K562 (cell line): ENCODE results near the gene CCR7. TPM values are rescaled to one million over a fixed set of nuclear protein-coding genes. Genes with fewer than 3 reads are reported as not detected.
A peak's percentile ranks its signal among the peaks of the same experiment; 100 is the strongest.

ENCODE experiments used
- ATAC-seq: fragments of 200-7000 bp; cut with Tn5 transposase; 3 replicates; pipeline ENCODE4 v1.9.1; 2020; ENCODE audit warnings: moderate library complexity
- BruUV-seq: library from RNA; stranded (reverse); fragments of 400-500 nt; replicated peaks from 2 replicates; lab custom pipeline; 2021; lab: Mats Ljungman, UMichigan
- CTCF ChIA-PET: fragments of 300-600 bp; formaldehyde crosslinking; extraction: SDS; loops from one replicate; lab custom pipeline; 2021; ENCODE audit warnings: low intra/inter-chr PET ratio; lab: Yijun Ruan, JAX
- POLR2A ChIA-PET: fragments of 300-600, 350-650 bp; sonication (Branson Sonifier 250); formaldehyde crosslinking; extraction: SDS; loops from one replicate; lab custom pipeline; 2021; ENCODE audit warnings: antibody characterized with exemption, inconsistent platforms; lab: Yijun Ruan, JAX
- DNase-seq, 4 experiments: peaks; one replicate each; pipeline versions ENCODE4 v3.0.0 to v3.0.0-alpha.2; 2011 to 2018; ENCODE audit warnings: low spot score in 3 of 4, mixed read lengths in 3 of 4; ENCODE audit errors: extremely low read depth in 1 of 4
- FAIRE-seq: peaks from 2 replicates; lab custom pipeline; 2011; peaks lifted over from hg19 to GRCh38; lab: Jason Lieb, UNC
- H2AFZ ChIP-seq: 2 replicates; pipeline ENCODE4 v1.6.0; 2011; ENCODE audit warnings: low read depth, low read length, control low read depth, inconsistent platforms
- H3K27ac ChIP-seq: fragments of 200-600 bp; 3 replicates; pipeline ENCODE4 v1.8.0; 2011; ENCODE audit warnings: low read depth, mild to moderate bottlenecking, control low read depth, inconsistent platforms, low read length, moderate library complexity, mixed read lengths; ENCODE audit errors: extremely low read depth
- H3K27me3 ChIP-seq, 2 experiments: fragments of 300-600 bp in 1 of 2; 2 replicates in 1 of 2; 3 replicates in 1 of 2; pipeline versions ENCODE4 v1.6.0 to v1.8.0; 2011; ENCODE audit warnings: inconsistent platforms in 2 of 2, low read length in 2 of 2, mild to moderate bottlenecking in 1 of 2, mixed read lengths in 1 of 2, moderate library complexity in 1 of 2; ENCODE audit not compliant: control insufficient read depth in 2 of 2, insufficient read depth in 2 of 2
- H3K36me3 ChIP-seq: fragments of 300-600 bp; 3 replicates; pipeline ENCODE4 v1.8.0; 2011; ENCODE audit warnings: mild to moderate bottlenecking, low read length, inconsistent platforms; ENCODE audit not compliant: control insufficient read depth, insufficient read depth
- H3K4me1 ChIP-seq, 2 experiments: fragments of 200-600 bp in 1 of 2; replicated peaks in 1 of 2; 2 replicates in 1 of 2; 3 replicates in 1 of 2; pipeline versions ENCODE4 v1.5.1 to v1.8.0; 2011; ENCODE audit warnings: inconsistent platforms in 2 of 2, low read length in 2 of 2, mild to moderate bottlenecking in 1 of 2, mixed read lengths in 1 of 2, moderate library complexity in 1 of 2; ENCODE audit not compliant: control insufficient read depth in 2 of 2, insufficient read depth in 2 of 2
- H3K4me2 ChIP-seq: 2 replicates; pipeline ENCODE4 v1.6.1; 2011; ENCODE audit warnings: low read length, control low read depth, inconsistent platforms, mixed read lengths; ENCODE audit not compliant: insufficient read depth
- H3K4me3 ChIP-seq: fragments of 200-600 bp; sonication (generic), shearing (Covaris generic); 2 replicates; pipeline ENCODE4 v1.5.1; 2016; ENCODE audit warnings: control low read depth, inconsistent platforms
- H3K79me2 ChIP-seq: fragments of 200-600 bp; 3 replicates; pipeline ENCODE4 v1.8.0; 2011; ENCODE audit warnings: low read length, inconsistent platforms; ENCODE audit not compliant: control insufficient read depth, insufficient read depth
- H3K9ac ChIP-seq, 2 experiments: 2 replicates each; pipeline versions ENCODE4 v1.6.0 to v1.6.1; 2011; ENCODE audit warnings: low read depth in 2 of 2, low read length in 2 of 2, control low read depth in 1 of 2, inconsistent platforms in 1 of 2, mild to moderate bottlenecking in 1 of 2, mixed read lengths in 1 of 2; ENCODE audit not compliant: insufficient read depth in 1 of 2
- H3K9me1 ChIP-seq: one replicate; pipeline ENCODE4 v1.6.0; 2011; ENCODE audit warnings: inconsistent platforms, mild to moderate bottlenecking, low read length, moderate library complexity; ENCODE audit not compliant: control insufficient read depth, insufficient read depth
- H3K9me3 ChIP-seq: replicated peaks from 2 replicates; pipeline ENCODE4 v1.5.1; 2011; ENCODE audit warnings: low read depth, low read length, inconsistent platforms; ENCODE audit not compliant: control insufficient read depth, insufficient read depth
- H4K20me1 ChIP-seq: replicated peaks from 2 replicates; pipeline ENCODE4 v1.6.1; 2011; ENCODE audit warnings: low read length, inconsistent platforms, mixed read lengths; ENCODE audit not compliant: control insufficient read depth, insufficient read depth
- CEBPB ChIP-seq: fragments of 450-650 bp; IDR thresholded peaks from 2 replicates; pipeline ENCODE4 v1.6.1; 2016; ENCODE audit warnings: missing genetic modification characterization, missing compliant biosample characterization
- CEBPG ChIP-seq, 3 experiments: fragments of 200-800 bp in 1 of 3; sonication (Bioruptor generic) in 1 of 3; sonication (generic) in 1 of 3; formaldehyde crosslinking in 1 of 3; IDR thresholded peaks in 2 of 3; conservative IDR thresholded peaks in 1 of 3; 2 replicates each; pipeline versions ENCODE4 v1.6.1 to v1.8.0; 2016 to 2022; ENCODE audit warnings: missing compliant biosample characterization in 2 of 3, missing genetic modification characterization in 2 of 3, mild to moderate bottlenecking in 1 of 3, missing genetic modification reagents in 1 of 3
- CXXC5 ChIP-seq: fragments of 250-450 bp; sonication (Bioruptor Pico); IDR thresholded peaks from 2 replicates; pipeline ENCODE4 v1.8.0; 2022; ENCODE audit warnings: inconsistent platforms, mild to moderate bottlenecking, moderate library complexity
- DACH1 ChIP-seq: fragments of 450-650 bp; IDR thresholded peaks from 2 replicates; pipeline ENCODE4 v1.6.1; 2018; ENCODE audit not compliant: partially characterized antibody
- DNMT1 ChIP-seq: fragments of 450-650 bp; IDR thresholded peaks from 2 replicates; pipeline ENCODE4 v1.6.1; 2016; ENCODE audit warnings: antibody characterized with exemption, mild to moderate bottlenecking
- ETV1 ChIP-seq: fragments of 450-650 bp; conservative IDR thresholded peaks from 2 replicates; pipeline ENCODE4 v1.6.1; 2016; ENCODE audit warnings: missing genetic modification characterization, control low read depth, low read depth, missing compliant biosample characterization
- FOXA3 ChIP-seq, 2 experiments: fragments of 450-650 bp in 1 of 2; sonication (generic) in 1 of 2; formaldehyde crosslinking; IDR thresholded peaks in 1 of 2; conservative IDR thresholded peaks in 1 of 2; 2 replicates each; pipeline versions ENCODE4 v1.4.0 to v1.8.0; 2020 to 2022; ENCODE audit warnings: mild to moderate bottlenecking in 2 of 2, missing genetic modification reagents in 1 of 2
- JUND ChIP-seq, 2 experiments: IDR thresholded peaks; 2 replicates in 1 of 2; 3 replicates in 1 of 2; pipeline ENCODE4 v1.6.1; 2011; ENCODE audit warnings: borderline replicate concordance in 2 of 2, low read depth in 2 of 2, low read length in 2 of 2, improper control_type of control experiment in 1 of 2, missing biosample characterization in 1 of 2, missing genetic modification characterization in 1 of 2, missing genetic modification reagents in 1 of 2
- L3MBTL2 ChIP-seq: fragments of 450-650 bp; IDR thresholded peaks from 2 replicates; pipeline ENCODE4 v1.6.1; 2016; ENCODE audit warnings: mild to moderate bottlenecking, moderate library complexity
- NR2F6 ChIP-seq: fragments of 450-650 bp; formaldehyde crosslinking; IDR thresholded peaks from 2 replicates; pipeline ENCODE4 v1.4.0; 2020; ENCODE audit warnings: mild to moderate bottlenecking
- RB1 ChIP-seq: fragments of 450-650 bp; IDR thresholded peaks from 2 replicates; pipeline ENCODE4 v1.6.1; 2017; ENCODE audit warnings: low read depth, mild to moderate bottlenecking
- SMAD1 ChIP-seq: fragments of 150-350 bp; IDR thresholded peaks from 2 replicates; pipeline ENCODE4 v1.6.1; 2014; ENCODE audit warnings: low read length, low read depth; ENCODE audit not compliant: partially characterized antibody
- WHSC1 ChIP-seq: IDR thresholded peaks from one replicate; pipeline ENCODE4 v1.6.1; 2012; ENCODE audit warnings: low read length, control low read depth, inconsistent platforms
- ZKSCAN1 ChIP-seq: fragments of 150-350 bp; IDR thresholded peaks from 2 replicates; pipeline ENCODE4 v1.6.1; 2016; ENCODE audit warnings: low read depth, low read length
- ZNF174 ChIP-seq: fragments of 250-450 bp; sonication (Bioruptor Pico); IDR thresholded peaks from 2 replicates; pipeline ENCODE4 v1.4.0; 2020; ENCODE audit warnings: mild to moderate bottlenecking
- ZNF24 ChIP-seq: fragments of 450-650 bp; IDR thresholded peaks from 2 replicates; pipeline ENCODE4 v1.6.1; 2016
- ZNF408 ChIP-seq: fragments of 250-450 bp; sonication (Bioruptor Pico); IDR thresholded peaks from 2 replicates; pipeline ENCODE4 v1.4.0; 2020; ENCODE audit warnings: low read depth, mild to moderate bottlenecking, moderate library complexity
- ZNF551 ChIP-seq: fragments of 250-450 bp; sonication (Bioruptor Pico); IDR thresholded peaks from 2 replicates; pipeline ENCODE4 v1.5.0; 2021; ENCODE audit warnings: mild to moderate bottlenecking, moderate library complexity
- WGBS: fragments of 100-300 bp; shearing (Covaris generic); methylation state at CpG from one replicate; pipeline ENCODE4 v1.1.6; 2016; ENCODE audit warnings: low coverage, mixed read lengths; ENCODE audit not compliant: insufficient coverage; ENCODE audit errors: missing lambda C conversion rate; 5-methylcytosine and 5-hydroxymethylcytosine counted together
- in situ Hi-C: fragments of 300-500 bp; cut with MboI; formaldehyde crosslinking; loops from 4 replicates; pipeline ENCODE4 v1.15.0; 2018; ENCODE audit warnings: inconsistent platforms, mixed read lengths
- intact Hi-C: fragments of 100-400 bp; cut with micrococcal nuclease; formaldehyde crosslinking; loops from 2 replicates; pipeline ENCODE4 v1.14.2; 2022
- polyA plus RNA-seq, 8 experiments: library from polyadenylated mRNA; depleted of rRNA in 4 of 8; stranded (reverse) in 5 of 8; unstranded in 3 of 8; fragments of >200 nt; fragmentation: Nextera tagmentation in 2 of 8; fragmentation: Illumina TruSeq in 1 of 8; extraction: Ambion mirVana in 2 of 8; extraction: Trizol in 1 of 8; gene quantifications; 2 replicates each; pipeline versions ENCODE4 v1.2.1 to v1.2.3, GENCODE V29; 2011 to 2014; ENCODE audit warnings: inconsistent platforms in 1 of 8, missing spikeins in 1 of 8
- total RNA-seq, 7 experiments: library from RNA; depleted of rRNA in 6 of 7; stranded (reverse); fragments of >200 nt in 6 of 7; fragmentation: Illumina TruSeq in 2 of 7; extraction: Trizol in 2 of 7; gene quantifications; 2 replicates each; pipeline versions ENCODE4 v1.2.1 to v1.2.3, GENCODE V29; 2011 to 2021; ENCODE audit warnings: low replicate concordance in 1 of 7
- TF ChIP-seq, protein P1 (sequence below), 2 experiments: fragments of 450-650 bp in 1 of 2; sonication (generic) in 1 of 2; formaldehyde crosslinking in 1 of 2; IDR thresholded peaks in 1 of 2; conservative IDR thresholded peaks in 1 of 2; 2 replicates each; pipeline versions ENCODE4 v1.6.1 to v1.8.1; 2016 to 2023; ENCODE audit warnings: mild to moderate bottlenecking in 2 of 2, moderate library complexity in 2 of 2, inconsistent platforms in 1 of 2, missing genetic modification reagents in 1 of 2
- TF ChIP-seq, protein P2 (sequence below): fragments of 450-650 bp; formaldehyde crosslinking; IDR thresholded peaks from 2 replicates; pipeline ENCODE4 v1.4.0; 2022; ENCODE audit warnings: mild to moderate bottlenecking, moderate library complexity

Gene CCR7
- total and polyA plus RNA-seq, 9 of the 15 experiments (the other 6 are each of a cell fraction or from before 2014, with no cell fraction given) = 0.14 to 1.4 (median 0.56) TPM

DNA sequence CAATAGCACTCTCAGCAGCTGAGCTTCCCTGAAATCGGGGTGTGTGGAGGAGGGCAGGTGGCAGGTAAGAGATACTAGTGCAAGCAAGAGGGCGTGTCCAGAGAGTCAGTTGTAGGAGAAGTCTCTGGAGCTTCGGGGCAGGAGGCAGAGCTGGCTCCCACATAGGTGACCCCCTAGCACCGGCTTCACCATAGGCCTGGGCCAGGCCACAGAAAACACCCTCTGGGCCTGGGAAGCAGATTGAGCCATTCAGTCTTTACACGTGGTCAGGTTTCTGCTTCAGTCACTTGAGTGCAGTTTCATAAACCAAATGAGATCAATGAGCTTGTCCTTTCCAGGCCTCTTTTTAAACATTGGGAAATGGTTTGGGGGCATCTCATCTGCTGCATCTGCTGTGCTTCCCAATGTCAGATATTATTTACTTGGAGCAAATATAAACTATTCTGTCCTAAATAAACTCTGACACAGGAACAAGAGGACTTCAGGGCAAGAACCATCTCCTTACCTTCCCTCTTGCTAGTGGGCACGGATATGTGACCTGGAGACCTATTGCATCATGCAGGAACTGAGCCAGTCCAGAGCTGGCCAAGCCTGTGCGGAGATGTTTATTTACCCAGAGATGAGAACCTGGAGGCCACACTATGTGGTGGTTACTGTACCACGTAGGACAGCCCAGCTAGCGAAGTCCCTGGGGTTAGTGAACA, 16.1 kb downstream of the CCR7 start:
- no peaks in the 10 kb centered on the region for H3K79me2 ChIP-seq
- no peak overlapping the region for H3K4me2 ChIP-seq
- no peak overlapping the region for H3K4me3 ChIP-seq
- in situ Hi-C loops = no loop called here
- intact Hi-C loops = no loop called here
- 36% methylated on average over 9 of the region's 9 CpGs for WGBS
- no peaks in the 10 kb centered on the region for H3K9me1 ChIP-seq
- peak overlapping the region; percentile 30; the same call in 1 of the 2 replicates for H2AFZ ChIP-seq
- H4K20me1 ChIP-seq = no peaks in the 10 kb centered on the region
- CTCF ChIA-PET = no interaction called here
- no TSS peak for BruUV-seq
- FAIRE-seq (no peak), DNase-seq (no peak), ATAC-seq (peak; percentile 25)
- peak overlapping the region in 1 of 2 experiments; percentile 46; a peak in 2 of 4 replicates for H3K9ac ChIP-seq
- H3K9me3 ChIP-seq = no peaks in the 10 kb centered on the region
- POLR2A ChIA-PET = interaction anchor here (0.7 to 1.1 kb wide), 2 partner anchors 105 to 110 kb away, joined by 4 read pairs; no protein-coding TSS in a partner anchor
- no peaks in the 10 kb centered on the region for H3K36me3 ChIP-seq
- H3K27me3 ChIP-seq = no peaks in the 10 kb centered on the region
- H3K27ac ChIP-seq = no peak overlapping the region
- H3K4me1 ChIP-seq = peaks cover 23 to 28% of the 10 kb centered on the region in 2 experiments
- TF ChIP-seq ZNF24 (no peak), L3MBTL2 (peak; percentile 33; the same call in 1 of the 2 replicates), WHSC1 (no peak), RB1 (no peak), CXXC5 (peak; percentile 40; the same call in 1 of the 2 replicates), JUND (IDR thresholded peaks at IDR 0.05; ENCODE audit: borderline replicate concordance, low read depth, low read length) (0 out of 2 replicates have a peak, but pooled peaks have one; percentile 36), JUND (tag; IDR thresholded peaks at IDR 0.05; ENCODE audit: borderline replicate concordance, low read depth, low read length) (no peak), FOXA3 (CRISPR knock-in tag; conservative IDR thresholded peaks at IDR 0.05 in 1 of 2, IDR thresholded peaks at IDR 0.05 in 1 of 2) (0 out of 4 replicates have a peak, but pooled peaks of 1 of the 2 experiments have one; percentile 34), CEBPG (CRISPR knock-in tag; IDR thresholded peaks at IDR 0.05) (peak; percentile 76), CEBPG (tag; conservative IDR thresholded peaks at IDR 0.05 in 1 of 2, IDR thresholded peaks at IDR 0.05 in 1 of 2) (peak; percentile 90 to 94), ZNF174 (no peak), ETV1 (tag) (0 out of 2 replicates have a peak, but pooled peaks have one; percentile 20), DNMT1 (no peak), CEBPB (tag) (peak; percentile 76), ZNF408 (CRISPR knock-in tag) (no peak), ZKSCAN1 (peak; percentile 62; the same call in 1 of the 2 replicates), SMAD1 (no peak), NR2F6 (CRISPR knock-in tag) (no peak), ZNF551 (CRISPR knock-in tag) (no peak), DACH1 (no peak)
- TF ChIP-seq, protein P1, sequence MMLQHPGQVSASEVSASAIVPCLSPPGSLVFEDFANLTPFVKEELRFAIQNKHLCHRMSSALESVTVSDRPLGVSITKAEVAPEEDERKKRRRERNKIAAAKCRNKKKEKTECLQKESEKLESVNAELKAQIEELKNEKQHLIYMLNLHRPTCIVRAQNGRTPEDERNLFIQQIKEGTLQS (IDR thresholded peaks at IDR 0.05) = peak; percentile 87
- TF ChIP-seq, protein P1 (CRISPR knock-in tag; conservative IDR thresholded peaks at IDR 0.05) = no peak
- TF ChIP-seq, protein P2, sequence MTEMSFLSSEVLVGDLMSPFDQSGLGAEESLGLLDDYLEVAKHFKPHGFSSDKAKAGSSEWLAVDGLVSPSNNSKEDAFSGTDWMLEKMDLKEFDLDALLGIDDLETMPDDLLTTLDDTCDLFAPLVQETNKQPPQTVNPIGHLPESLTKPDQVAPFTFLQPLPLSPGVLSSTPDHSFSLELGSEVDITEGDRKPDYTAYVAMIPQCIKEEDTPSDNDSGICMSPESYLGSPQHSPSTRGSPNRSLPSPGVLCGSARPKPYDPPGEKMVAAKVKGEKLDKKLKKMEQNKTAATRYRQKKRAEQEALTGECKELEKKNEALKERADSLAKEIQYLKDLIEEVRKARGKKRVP (CRISPR knock-in tag) = peak; percentile 81
